ENCODE data around the gene SLC44A4.
"Not testable (repeated sequence)": the region's sequence is repeated elsewhere in the genome, so short reads cannot be mapped to it uniquely, and the experiment has no call there.

The SLC44A4 gene

GRCh38 chr6:31878222-31878621 lies 575 bp downstream of the SLC44A4 start:
- DNase-seq, result no peak

GRCh38 chr6:31877651-31878161 lies 1.1 kb downstream of the SLC44A4 start:
- DNase-seq, result no peak

- no peak for DNase-seq
These were observed 1.6 kb downstream of the SLC44A4 start for GRCh38 chr6:31877125-31877650.

GRCh38 chr6:31876357-31876756 lies 2.4 kb downstream of the SLC44A4 start:
- no peak for DNase-seq

- DNase-seq, result no peak
These were observed 2.9 kb downstream of the SLC44A4 start for GRCh38 chr6:31875877-31876276.

GRCh38 chr6:31874836-31875572 lies 3.8 kb downstream of the SLC44A4 start:
- no peak for DNase-seq

GRCh38 chr6:31874084-31874670 lies 4.6 kb downstream of the SLC44A4 start:
- no peak for DNase-seq

GRCh38 chr6:31871046-31871659 lies 7.6 kb downstream of the SLC44A4 start:
- DNase-seq, result no peak

- DNase-seq, result no peak
These were observed 8.3 kb downstream of the SLC44A4 start for GRCh38 chr6:31870385-31870921.

- DNase-seq, result no peak
These were observed 9.5 kb downstream of the SLC44A4 start for GRCh38 chr6:31869343-31869742.

- not testable (repeated sequence) for DNase-seq
These were observed 10.2 kb downstream of the SLC44A4 start for GRCh38 chr6:31868658-31868971.

- no peak for DNase-seq
These were observed 13.3 kb downstream of the SLC44A4 start for GRCh38 chr6:31865205-31866118.

GRCh38 chr6:31864818-31865204 lies 14.0 kb downstream of the SLC44A4 start:
- DNase-seq, result no peak

GRCh38 chr6:31864123-31864562 lies 14.7 kb downstream of the SLC44A4 start:
- not testable (repeated sequence) for DNase-seq

GRCh38 chr6:31862344-31863235 lies 16.2 kb downstream of the SLC44A4 start, which contains the start of gene NEU1:
NEU1 (minus strand) TSS chr6:31862821; CDS start chr6:31862776, 45 bp downstream.
- DNase-seq, result peak; percentile 98

- DNase-seq, result no peak
These were observed 16.9 kb downstream of the SLC44A4 start for GRCh38 chr6:31861919-31862343.

GRCh38 chr6:31861150-31861549 lies 17.6 kb downstream of the SLC44A4 start:
- no peak for DNase-seq

GRCh38 chr6:31860349-31860748 lies 18.4 kb downstream of the SLC44A4 start:
- DNase-seq, result no peak

- no peak for DNase-seq
These were observed 18.9 kb downstream of the SLC44A4 start for GRCh38 chr6:31859923-31860322.

GRCh38 chr6:31858707-31859106 lies 20.1 kb downstream of the SLC44A4 start:
- no peak for DNase-seq

- DNase-seq, result not testable (repeated sequence)
These were observed 21.0 kb downstream of the SLC44A4 start for GRCh38 chr6:31857774-31858173.
